GM12875 (cell line): ENCODE results near the gene SOCS3.

Source experiments
- H3K4me3 ChIP-seq: one replicate; pipeline ENCODE4 v1.5.1; 2011; ENCODE audit warnings: low read depth, low read length, control low read depth
- CTCF ChIP-seq: IDR thresholded peaks from 2 replicates; pipeline ENCODE4 v1.5.1; 2011; ENCODE audit warnings: low read depth, mild to moderate bottlenecking, control low read depth, inconsistent platforms, low read length, moderate library complexity, borderline replicate concordance; ENCODE audit not compliant: insufficient read depth

SOCS3 gene

GRCh38 chr17:78346605-78347250, 13.1 kb downstream of the SOCS3 start:
- TF ChIP-seq CTCF = no peak
- no peak overlapping the region for H3K4me3 ChIP-seq

GRCh38 chr17:78345791-78346494, 13.9 kb downstream of the SOCS3 start:
- H3K4me3 ChIP-seq = no peak overlapping the region
- TF ChIP-seq CTCF = no peak

- TF ChIP-seq CTCF = no peak
- no peak overlapping the region for H3K4me3 ChIP-seq
These were observed 14.7 kb downstream of the SOCS3 start for GRCh38 chr17:78345172-78345571.

- no peak overlapping the region for H3K4me3 ChIP-seq
- TF ChIP-seq CTCF = no peak
These were observed 15.2 kb downstream of the SOCS3 start for GRCh38 chr17:78344666-78345065.

GRCh38 chr17:78343543-78344201, 16.2 kb downstream of the SOCS3 start:
- no peak for TF ChIP-seq CTCF
- no peak overlapping the region for H3K4me3 ChIP-seq

GRCh38 chr17:78343187-78343542, 16.7 kb downstream of the SOCS3 start:
- H3K4me3 ChIP-seq = no peak overlapping the region
- TF ChIP-seq CTCF = no peak
